Measurements from ENCODE around the gene RHOJ. TPM values are rescaled to one million over a fixed set of nuclear protein-coding genes. Genes with fewer than 3 reads are reported as not detected.

Gene RHOJ
- total and polyA plus RNA-seq, 10 of the 15 experiments (the other 5 are each of a cell fraction or from before 2014, with no cell fraction given): not detected

DNA sequence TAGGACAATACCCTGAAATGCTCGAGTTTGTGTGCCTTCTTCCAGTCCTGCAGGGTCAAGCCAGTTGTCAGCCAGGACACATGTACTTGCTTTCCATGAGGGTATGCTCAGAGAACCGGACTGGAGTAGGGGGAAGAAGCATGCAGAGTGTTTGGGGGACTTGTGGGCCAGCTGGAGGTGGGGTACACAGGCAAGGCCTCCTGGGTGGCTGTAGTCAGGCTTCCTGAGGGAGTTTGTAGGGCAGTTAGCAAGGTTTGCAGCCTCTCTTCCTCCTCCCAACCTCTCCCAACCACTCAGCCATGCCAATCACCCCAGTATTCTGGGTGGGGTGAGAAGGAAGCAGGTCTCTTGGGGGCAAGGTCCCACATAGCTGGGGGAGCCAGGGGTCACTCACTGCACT, 47.0 kb upstream of the RHOJ start (continued):
- no peak for TF ChIP-seq CHD1 (IDR thresholded peaks at IDR 0.05; ENCODE audit: low read depth, low read length)

GRCh38 chr14:63163306-63163705, 40.9 kb upstream of the RHOJ start:
- FAIRE-seq: no peak
- BruUV-seq (replicated peaks): no TSS peak

More at GRCh38 chr14:63163306-63163705, 40.9 kb upstream of the RHOJ start:
- H3K27me3 ChIP-seq (replicated peaks in 1 of 2; ENCODE audit: control insufficient read depth in 2 of 2, insufficient read depth in 2 of 2, low read length in 1 of 2): no peaks in the 10 kb centered on the region
- no peaks in the 10 kb centered on the region for H3K36me3 ChIP-seq (ENCODE audit: control insufficient read depth in 2 of 2, insufficient read depth in 2 of 2, low read length in 1 of 2)
- H3K4me1 ChIP-seq (ENCODE audit: control insufficient read depth, insufficient read depth, low read length): no peaks in the 10 kb centered on the region
- H2AFZ ChIP-seq (ENCODE audit: control insufficient read depth, low read depth, low read length): no peak overlapping the region
- TF ChIP-seq NR2F1 (conservative IDR thresholded peaks at IDR 0.05) (no peak), RAD21 (IDR thresholded peaks at IDR 0.05; ENCODE audit: insufficient read depth, low read depth, low read length) (no peak), PBX3 (IDR thresholded peaks at IDR 0.05; ENCODE audit: insufficient replicate concordance, low read depth, low read length) (no peak), RUNX3 (IDR thresholded peaks at IDR 0.05; ENCODE audit: low read length) (no peak), KDM1A (IDR thresholded peaks at IDR 0.05; ENCODE audit: borderline replicate concordance) (no peak), SUPT20H (IDR thresholded peaks at IDR 0.05; ENCODE audit: borderline replicate concordance, control insufficient read depth, low read depth, low read length) (no peak), IKZF2 (IDR thresholded peaks at IDR 0.05) (no peak)
- no peak overlapping the region for H3K27ac ChIP-seq (ENCODE audit: control insufficient read depth, insufficient read depth)
- no peak overlapping the region for H3K4me2 ChIP-seq (ENCODE audit: control insufficient read depth, insufficient read depth)
- in situ Hi-C loops (cut with MboI): no loop called here
- DNase-seq (ENCODE audit: low read depth, low spot score) (no peak), ATAC-seq (no peak)
- ChIA-PET SMC1A (ENCODE audit: uncharacterized antibody, unreplicated experiment) (interaction anchor here (0.6 kb wide), 1 partner anchor 31 kb away, joined by 3 read pairs; no protein-coding TSS in a partner anchor), POLR2A (no interaction called here), CTCF (no interaction called here), RAD21 (ENCODE audit: unreplicated experiment) (no interaction called here)
- no peaks in the 10 kb centered on the region for H4K20me1 ChIP-seq (ENCODE audit: control insufficient read depth, insufficient read depth)
- intact Hi-C loops (cut with micrococcal nuclease; ENCODE audit: unreplicated experiment): no loop called here
- 0% methylated on average over 1 of the region's 1 CpG for WGBS (ENCODE audit: insufficient coverage, insufficient replicate concordance, low lambda C conversion rate, missing lambda C conversion rate)
- no peak overlapping the region for H3K9ac ChIP-seq (ENCODE audit: control insufficient read depth, insufficient read depth, low read length)
- no peaks in the 10 kb centered on the region for H3K79me2 ChIP-seq (ENCODE audit: control insufficient read depth, insufficient read depth, low read length)
- no peaks in the 10 kb centered on the region for H3K9me3 ChIP-seq (replicated peaks; ENCODE audit: control insufficient read depth, insufficient read depth, low read length)
- H3K4me3 ChIP-seq: no peak overlapping the region
